K562 (cell line): Measurements from ENCODE around the gene BROX. TPM values are rescaled to one million over a fixed set of nuclear protein-coding genes. Genes with fewer than 3 reads are reported as not detected.

ENCODE experiments used
- CHD7 ChIP-seq: fragments of 200-600 bp; sonication (generic); IDR thresholded peaks from one replicate; pipeline ENCODE4 v1.6.1; 2012; ENCODE audit warnings: mild to moderate bottlenecking, low read depth, low read length, inconsistent platforms
- GABPB1 ChIP-seq: sonication (generic); formaldehyde crosslinking; IDR thresholded peaks from 2 replicates; pipeline ENCODE4 v1.8.0; 2022; ENCODE audit warnings: mild to moderate bottlenecking, missing genetic modification reagents
- HDAC8 ChIP-seq: fragments of 450-650 bp; IDR thresholded peaks from 2 replicates; pipeline ENCODE4 v1.6.1; 2016; ENCODE audit warnings: mild to moderate bottlenecking, missing genetic modification characterization, moderate library complexity, missing compliant biosample characterization
- MXI1 ChIP-seq: IDR thresholded peaks from 2 replicates; pipeline ENCODE4 v1.6.1; 2011; ENCODE audit warnings: low read depth, mild to moderate bottlenecking, improper control_type of control experiment, low read length
- SAP30 ChIP-seq: fragments of 200-600 bp; sonication (generic); IDR thresholded peaks from 2 replicates; pipeline ENCODE4 v1.6.1; 2012; ENCODE audit warnings: borderline replicate concordance, low read depth, mild to moderate bottlenecking, moderate library complexity, low read length, control low read depth, inconsistent platforms; ENCODE audit not compliant: insufficient read depth, poor library complexity, severe bottlenecking
- SNAPC5 ChIP-seq: fragments of 250-450 bp; sonication (Bioruptor Pico); IDR thresholded peaks from 2 replicates; pipeline ENCODE4 v1.8.0; 2021; ENCODE audit warnings: moderate library complexity, mild to moderate bottlenecking, inconsistent platforms
- TBP ChIP-seq: optimal IDR thresholded peaks from 2 replicates; pipeline ENCODE3; 2011; ENCODE audit warnings: low read depth, low read length, improper control_type of control experiment
- THRAP3 ChIP-seq: fragments of 450-650 bp; IDR thresholded peaks from 2 replicates; pipeline ENCODE4 v1.6.1; 2016; ENCODE audit warnings: mild to moderate bottlenecking, inconsistent platforms, borderline replicate concordance
- ZNF764 ChIP-seq: fragments of 250-450 bp; sonication (Bioruptor Pico); IDR thresholded peaks from 2 replicates; pipeline ENCODE4 v1.4.0; 2020; ENCODE audit warnings: low read depth, mild to moderate bottlenecking, moderate library complexity
- polyA plus RNA-seq, 8 experiments: library from polyadenylated mRNA; depleted of rRNA in 4 of 8; stranded (reverse) in 5 of 8; unstranded in 3 of 8; fragments of >200 nt; fragmentation: Nextera tagmentation in 2 of 8; fragmentation: Illumina TruSeq in 1 of 8; extraction: Ambion mirVana in 2 of 8; extraction: Trizol in 1 of 8; gene quantifications; 2 replicates each; pipeline versions ENCODE4 v1.2.1 to v1.2.3, GENCODE V29; 2011 to 2014; ENCODE audit warnings: inconsistent platforms in 1 of 8, missing spikeins in 1 of 8
- total RNA-seq, 7 experiments: library from RNA; depleted of rRNA in 6 of 7; stranded (reverse); fragments of >200 nt in 6 of 7; fragmentation: Illumina TruSeq in 2 of 7; extraction: Trizol in 2 of 7; gene quantifications; 2 replicates each; pipeline versions ENCODE4 v1.2.1 to v1.2.3, GENCODE V29; 2011 to 2021; ENCODE audit warnings: low replicate concordance in 1 of 7

BROX gene
- total and polyA plus RNA-seq, 9 of the 15 experiments (the other 6 are each of a cell fraction or from before 2014, with no cell fraction given) = 9.4 to 153 (median 45.1) TPM

GRCh38 chr1:222767152-222767571 is 54.8 kb downstream of the BROX start (continued):
- TF ChIP-seq HDAC8 = no peak
- no peak for TF ChIP-seq MXI1
- TF ChIP-seq SAP30 = no peak
- no peak for TF ChIP-seq ZNF764 (CRISPR knock-in tag)
- TF ChIP-seq GABPB1 (CRISPR knock-in tag) = no peak
- TF ChIP-seq THRAP3 = no peak
- no peak for TF ChIP-seq CHD7
- TF ChIP-seq TBP = no peak
- no peak for TF ChIP-seq SNAPC5
